K562 (cell line): Measurements from ENCODE around the gene PWP2.

Experiments used
- E2F4 ChIP-seq: sonication (generic); formaldehyde crosslinking; IDR thresholded peaks from 2 replicates; pipeline ENCODE4 v1.8.0; 2022; ENCODE audit warnings: mild to moderate bottlenecking, low read depth, missing genetic modification reagents
- ESRRA ChIP-seq: fragments of 450-650 bp; IDR thresholded peaks from 2 replicates; pipeline ENCODE4 v1.6.1; 2014; ENCODE audit warnings: low read depth, mild to moderate bottlenecking, moderate library complexity, borderline replicate concordance
- GABPB1 ChIP-seq: sonication (generic); formaldehyde crosslinking; IDR thresholded peaks from 2 replicates; pipeline ENCODE4 v1.8.0; 2022; ENCODE audit warnings: mild to moderate bottlenecking, missing genetic modification reagents
- HDGF ChIP-seq: fragments of 450-650 bp; IDR thresholded peaks from 2 replicates; pipeline ENCODE4 v1.6.1; 2016
- MAFF ChIP-seq: IDR thresholded peaks from 2 replicates; pipeline ENCODE4 v1.6.1; 2012; ENCODE audit warnings: low read length, improper control_type of control experiment
- POLR2A ChIP-seq: fragments of 450-650 bp; conservative IDR thresholded peaks from 2 replicates; pipeline ENCODE4 v1.6.1; 2016
- RAD21 ChIP-seq, 2 experiments: fragments of 250-450 bp in 1 of 2; fragments of 450-650 bp in 1 of 2; sonication (Bioruptor Pico) in 1 of 2; formaldehyde crosslinking in 1 of 2; IDR thresholded peaks in 1 of 2; conservative IDR thresholded peaks in 1 of 2; 2 replicates each; pipeline versions ENCODE4 v1.4.0 to v1.8.0; 2020 to 2022; ENCODE audit warnings: mild to moderate bottlenecking in 2 of 2, moderate library complexity in 1 of 2
- SIN3A ChIP-seq, 2 experiments: fragments of 150-350 bp in 1 of 2; IDR thresholded peaks; 2 replicates each; pipeline ENCODE4 v1.6.1; 2011 to 2016; ENCODE audit warnings: borderline replicate concordance in 2 of 2, low read depth in 2 of 2, low read length in 2 of 2, mild to moderate bottlenecking in 2 of 2, moderate library complexity in 2 of 2; ENCODE audit not compliant: control insufficient read depth in 1 of 2
- ZBTB7A ChIP-seq: IDR thresholded peaks from 2 replicates; pipeline ENCODE4 v1.6.1; 2011; ENCODE audit warnings: low read depth, mild to moderate bottlenecking, low read length, moderate library complexity, borderline replicate concordance; ENCODE audit not compliant: control insufficient read depth
- ZNF121 ChIP-seq: sonication (generic); formaldehyde crosslinking; conservative IDR thresholded peaks from 2 replicates; pipeline ENCODE4 v1.8.0; 2022; ENCODE audit warnings: missing genetic modification reagents
- TF ChIP-seq, protein P1 (sequence below): sonication (generic); formaldehyde crosslinking; IDR thresholded peaks from 2 replicates; pipeline ENCODE4 v1.8.0; 2022; ENCODE audit warnings: mild to moderate bottlenecking, missing genetic modification reagents
- TF ChIP-seq, protein P2 (sequence below): fragments of 450-650 bp; IDR thresholded peaks from 2 replicates; pipeline ENCODE4 v1.6.1; 2016

GRCh38 chr21:44072111-44072510, 35.1 kb upstream of the PWP2 start:
- TF ChIP-seq E2F4 (CRISPR knock-in tag) = no peak
- no peak for TF ChIP-seq RAD21 (CRISPR knock-in tag; conservative IDR thresholded peaks at IDR 0.05 in 1 of 2, IDR thresholded peaks at IDR 0.05 in 1 of 2)
- no peak for TF ChIP-seq MAFF
- no peak for TF ChIP-seq HDGF
- TF ChIP-seq, protein P1, sequence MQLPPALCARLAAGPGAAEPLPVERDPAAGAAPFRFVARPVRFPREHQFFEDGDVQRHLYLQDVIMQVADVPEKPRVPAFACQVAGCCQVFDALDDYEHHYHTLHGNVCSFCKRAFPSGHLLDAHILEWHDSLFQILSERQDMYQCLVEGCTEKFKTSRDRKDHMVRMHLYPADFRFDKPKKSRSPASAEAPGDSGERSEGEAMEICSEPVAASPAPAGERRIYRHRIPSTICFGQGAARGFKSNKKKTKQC (CRISPR knock-in tag) = no peak
- TF ChIP-seq GABPB1 (CRISPR knock-in tag) = no peak
- TF ChIP-seq, protein P2, sequence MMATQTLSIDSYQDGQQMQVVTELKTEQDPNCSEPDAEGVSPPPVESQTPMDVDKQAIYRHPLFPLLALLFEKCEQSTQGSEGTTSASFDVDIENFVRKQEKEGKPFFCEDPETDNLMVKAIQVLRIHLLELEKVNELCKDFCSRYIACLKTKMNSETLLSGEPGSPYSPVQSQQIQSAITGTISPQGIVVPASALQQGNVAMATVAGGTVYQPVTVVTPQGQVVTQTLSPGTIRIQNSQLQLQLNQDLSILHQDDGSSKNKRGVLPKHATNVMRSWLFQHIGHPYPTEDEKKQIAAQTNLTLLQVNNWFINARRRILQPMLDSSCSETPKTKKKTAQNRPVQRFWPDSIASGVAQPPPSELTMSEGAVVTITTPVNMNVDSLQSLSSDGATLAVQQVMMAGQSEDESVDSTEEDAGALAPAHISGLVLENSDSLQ = no peak
- TF ChIP-seq SIN3A (IDR thresholded peaks at IDR 0.05; ENCODE audit: borderline replicate concordance in 2 of 2, control insufficient read depth in 1 of 2, low read depth in 2 of 2, low read length in 2 of 2) = no peak
- no peak for TF ChIP-seq POLR2A
- no peak for TF ChIP-seq ESRRA
- no peak for TF ChIP-seq ZNF121 (CRISPR knock-in tag)
- no peak for TF ChIP-seq ZBTB7A
